HEK293T (cell line): ENCODE results near the gene MAPT.

Experiments used
- CTCF ChIA-PET: fragments of 350-600 bp; formaldehyde crosslinking; extraction: SDS; loops from one replicate; lab custom pipeline; 2021; ENCODE audit warnings: antibody characterized with exemption, inconsistent platforms; lab: Yijun Ruan, JAX
- POLR2A ChIA-PET: fragments of 350-600 bp; formaldehyde crosslinking; extraction: SDS; loops from one replicate; lab custom pipeline; 2020; ENCODE audit warnings: antibody characterized with exemption, inconsistent platforms; lab: Yijun Ruan, JAX
- DNase-seq: peaks from one replicate; pipeline ENCODE4 v3.0.0; 2012; ENCODE audit warnings: mixed read lengths; ENCODE audit errors: extremely low spot score
- ARNT ChIP-seq: fragments of 450-650 bp; IDR thresholded peaks from 2 replicates; pipeline ENCODE4 v1.6.1; 2017; ENCODE audit warnings: mild to moderate bottlenecking
- BHLHE40 ChIP-seq: fragments of 450-650 bp; IDR thresholded peaks from 2 replicates; pipeline ENCODE4 v1.6.1; 2016; ENCODE audit warnings: mild to moderate bottlenecking, moderate library complexity, borderline replicate concordance
- CTBP1 ChIP-seq: fragments of 450-650 bp; IDR thresholded peaks from 2 replicates; pipeline ENCODE4 v1.6.1; 2016; ENCODE audit warnings: borderline replicate concordance
- ELF4 ChIP-seq: fragments of 450-650 bp; IDR thresholded peaks from 2 replicates; pipeline ENCODE4 v1.6.1; 2017; ENCODE audit warnings: antibody characterized with exemption
- FOXA1 ChIP-seq: fragments of 450-650 bp; IDR thresholded peaks from 2 replicates; pipeline ENCODE4 v1.6.1; 2016; ENCODE audit warnings: mild to moderate bottlenecking
- FOXK2 ChIP-seq: fragments of 450-650 bp; IDR thresholded peaks from 2 replicates; pipeline ENCODE4 v1.6.1; 2016; ENCODE audit warnings: mild to moderate bottlenecking
- FOXM1 ChIP-seq: fragments of 450-650 bp; IDR thresholded peaks from 2 replicates; pipeline ENCODE4 v1.6.1; 2017; ENCODE audit warnings: mild to moderate bottlenecking, borderline replicate concordance
- HDGF ChIP-seq: fragments of 450-650 bp; IDR thresholded peaks from 2 replicates; pipeline ENCODE4 v1.6.1; 2017; ENCODE audit warnings: antibody characterized with exemption, borderline replicate concordance
- L3MBTL2 ChIP-seq: fragments of 450-650 bp; conservative IDR thresholded peaks from 2 replicates; pipeline ENCODE4 v1.6.1; 2016; ENCODE audit warnings: mild to moderate bottlenecking
- LEF1 ChIP-seq: fragments of 450-650 bp; IDR thresholded peaks from 2 replicates; pipeline ENCODE4 v1.6.1; 2017; ENCODE audit warnings: mild to moderate bottlenecking, borderline replicate concordance
- NFRKB ChIP-seq: fragments of 450-650 bp; IDR thresholded peaks from 2 replicates; pipeline ENCODE4 v1.6.1; 2016; ENCODE audit warnings: mild to moderate bottlenecking, moderate library complexity
- SP1 ChIP-seq: fragments of 450-650 bp; IDR thresholded peaks from 2 replicates; pipeline ENCODE4 v1.6.1; 2017
- SUZ12 ChIP-seq: fragments of 450-650 bp; IDR thresholded peaks from 2 replicates; pipeline ENCODE4 v1.6.1; 2016; ENCODE audit warnings: mild to moderate bottlenecking
- TARDBP ChIP-seq: fragments of 450-650 bp; IDR thresholded peaks from 2 replicates; pipeline ENCODE4 v1.6.1; 2016
- ZNF384 ChIP-seq: fragments of 450-650 bp; IDR thresholded peaks from 2 replicates; pipeline ENCODE4 v1.6.1; 2016
- TF ChIP-seq, protein P1 (sequence below): fragments of 450-650 bp; IDR thresholded peaks from 2 replicates; pipeline ENCODE4 v1.6.1; 2016

MAPT gene

DNA sequence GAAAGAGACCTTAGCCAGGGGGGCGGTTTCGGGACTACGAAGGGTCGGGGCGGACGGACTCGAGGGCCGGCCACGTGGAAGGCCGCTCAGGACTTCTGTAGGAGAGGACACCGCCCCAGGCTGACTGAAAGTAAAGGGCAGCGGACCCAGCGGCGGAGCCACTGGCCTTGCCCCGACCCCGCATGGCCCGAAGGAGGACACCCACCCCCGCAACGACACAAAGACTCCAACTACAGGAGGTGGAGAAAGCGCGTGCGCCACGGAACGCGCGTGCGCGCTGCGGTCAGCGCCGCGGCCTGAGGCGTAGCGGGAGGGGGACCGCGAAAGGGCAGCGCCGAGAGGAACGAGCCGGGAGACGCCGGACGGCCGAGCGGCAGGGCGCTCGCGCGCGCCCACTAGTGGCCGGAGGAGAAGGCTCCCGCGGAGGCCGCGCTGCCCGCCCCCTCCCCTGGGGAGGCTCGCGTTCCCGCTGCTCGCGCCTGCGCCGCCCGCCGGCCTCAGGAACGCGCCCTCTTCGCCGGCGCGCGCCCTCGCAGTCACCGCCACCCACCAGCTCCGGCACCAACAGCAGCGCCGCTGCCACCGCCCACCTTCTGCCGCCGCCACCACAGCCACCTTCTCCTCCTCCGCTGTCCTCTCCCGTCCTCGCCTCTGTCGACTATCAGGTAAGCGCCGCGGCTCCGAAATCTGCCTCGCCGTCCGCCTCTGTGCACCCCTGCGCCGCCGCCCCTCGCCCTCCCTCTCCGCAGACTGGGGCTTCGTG lies at the start of gene MAPT:
Gene MAPT, plus strand, starts transcription at position 533 of the 763 bp plus-strand sequence. CDS start 67,784 bp downstream, outside the sequence.
- DNase-seq: peak; percentile 98
- POLR2A ChIA-PET: interaction anchor here (0.8 to 2.2 kb wide), 6 partner anchors 10 to 55 kb away, joined by 3 to 8 read pairs (median 4); no protein-coding TSS in a partner anchor
- TF ChIP-seq ELF4 (no peak), SP1 (no peak), TARDBP (no peak), HDGF (no peak), ARNT (peak; percentile 76), L3MBTL2 (peak; percentile 99), NFRKB (no peak), LEF1 (no peak), SUZ12 (no peak), FOXM1 (peak; percentile 31; the same call in 1 of the 2 replicates), FOXA1 (no peak), BHLHE40 (no peak), CTBP1 (no peak), FOXK2 (no peak), ZNF384 (no peak)
- TF ChIP-seq, protein P1, sequence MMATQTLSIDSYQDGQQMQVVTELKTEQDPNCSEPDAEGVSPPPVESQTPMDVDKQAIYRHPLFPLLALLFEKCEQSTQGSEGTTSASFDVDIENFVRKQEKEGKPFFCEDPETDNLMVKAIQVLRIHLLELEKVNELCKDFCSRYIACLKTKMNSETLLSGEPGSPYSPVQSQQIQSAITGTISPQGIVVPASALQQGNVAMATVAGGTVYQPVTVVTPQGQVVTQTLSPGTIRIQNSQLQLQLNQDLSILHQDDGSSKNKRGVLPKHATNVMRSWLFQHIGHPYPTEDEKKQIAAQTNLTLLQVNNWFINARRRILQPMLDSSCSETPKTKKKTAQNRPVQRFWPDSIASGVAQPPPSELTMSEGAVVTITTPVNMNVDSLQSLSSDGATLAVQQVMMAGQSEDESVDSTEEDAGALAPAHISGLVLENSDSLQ: no peak
- CTCF ChIA-PET: interaction anchor here (0.9 to 1.0 kb wide), 2 partner anchors 17 to 42 kb away, joined by 3 to 5 read pairs; no protein-coding TSS in a partner anchor

DNA sequence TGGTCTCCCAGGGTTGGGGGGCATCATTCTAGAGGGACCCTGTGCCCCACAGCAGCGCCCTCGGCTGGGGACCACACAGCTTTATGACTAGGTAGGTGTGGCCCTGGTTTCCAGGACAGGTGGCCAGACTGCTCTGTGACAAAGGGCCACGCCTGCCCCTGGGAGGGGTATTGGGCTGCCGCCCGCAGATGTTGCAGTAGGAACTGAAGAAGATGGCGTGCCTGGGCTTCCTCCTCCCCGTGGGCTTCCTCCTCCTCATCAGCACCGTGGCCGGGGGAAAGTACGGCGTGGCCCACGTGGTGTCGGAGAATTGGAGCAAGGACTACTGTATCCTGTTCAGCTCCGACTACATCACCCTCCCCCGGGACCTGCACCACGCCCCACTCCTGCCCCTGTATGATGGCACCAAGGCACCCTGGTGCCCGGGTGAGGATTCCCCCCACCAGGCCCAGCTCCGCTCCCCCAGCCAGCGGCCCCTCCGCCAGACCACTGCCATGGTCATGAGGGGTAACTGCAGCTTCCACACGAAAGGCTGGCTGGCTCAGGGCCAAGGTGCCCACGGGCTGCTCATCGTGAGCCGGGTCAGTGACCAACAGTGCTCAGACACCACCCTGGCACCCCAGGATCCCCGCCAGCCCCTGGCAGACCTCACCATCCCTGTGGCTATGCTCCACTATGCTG lies 49.5 kb upstream of the MAPT start, which contains the start of gene SPPL2C:
Gene SPPL2C, plus strand, starts transcription at position 187 of the 681 bp plus-strand sequence. Its CDS starts 26 bp downstream, at position 213.
- CTCF ChIA-PET: no interaction called here
- POLR2A ChIA-PET: no interaction called here
- TF ChIP-seq SP1 (no peak), FOXA1 (no peak), CTBP1 (no peak), TARDBP (no peak), BHLHE40 (no peak), ZNF384 (no peak), L3MBTL2 (no peak), NFRKB (no peak), ELF4 (no peak), ARNT (no peak), SUZ12 (no peak), LEF1 (no peak), FOXK2 (no peak), HDGF (no peak), FOXM1 (no peak)
- TF ChIP-seq, protein P1: no peak
- no peak for DNase-seq

DNA sequence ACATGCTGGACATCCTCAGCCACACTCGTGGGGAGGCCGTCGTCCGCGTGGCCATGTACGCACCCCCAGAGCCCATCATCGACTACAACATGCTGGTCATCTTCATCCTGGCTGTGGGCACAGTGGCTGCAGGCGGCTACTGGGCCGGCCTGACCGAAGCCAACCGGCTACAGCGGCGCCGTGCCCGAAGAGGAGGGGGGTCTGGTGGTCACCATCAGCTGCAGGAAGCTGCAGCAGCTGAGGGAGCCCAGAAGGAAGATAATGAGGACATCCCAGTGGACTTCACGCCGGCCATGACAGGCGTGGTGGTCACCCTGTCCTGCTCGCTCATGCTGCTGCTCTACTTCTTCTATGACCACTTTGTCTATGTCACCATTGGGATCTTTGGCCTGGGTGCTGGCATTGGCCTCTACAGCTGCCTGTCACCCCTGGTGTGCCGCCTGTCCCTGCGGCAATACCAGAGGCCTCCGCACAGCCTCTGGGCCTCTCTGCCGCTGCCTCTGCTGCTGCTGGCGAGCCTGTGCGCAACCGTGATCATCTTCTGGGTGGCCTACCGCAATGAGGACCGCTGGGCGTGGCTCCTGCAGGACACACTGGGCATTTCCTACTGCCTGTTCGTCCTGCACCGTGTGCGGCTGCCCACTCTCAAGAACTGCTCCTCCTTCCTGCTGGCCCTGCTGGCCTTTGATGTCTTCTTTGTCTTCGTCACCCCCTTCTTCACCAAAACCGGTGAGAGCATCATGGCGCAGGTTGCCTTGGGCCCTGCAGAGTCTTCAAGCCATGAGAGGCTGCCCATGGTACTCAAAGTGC lies 48.8 kb upstream of the MAPT start:
- TF ChIP-seq ELF4: no peak
- TF ChIP-seq FOXM1: no peak
- TF ChIP-seq TARDBP: no peak
- no peak for TF ChIP-seq SP1
- no peak for TF ChIP-seq NFRKB
- TF ChIP-seq ARNT: no peak
- TF ChIP-seq FOXA1: no peak
- no peak for TF ChIP-seq ZNF384
- CTCF ChIA-PET: no interaction called here
- POLR2A ChIA-PET: no interaction called here
- DNase-seq: no peak

DNA sequence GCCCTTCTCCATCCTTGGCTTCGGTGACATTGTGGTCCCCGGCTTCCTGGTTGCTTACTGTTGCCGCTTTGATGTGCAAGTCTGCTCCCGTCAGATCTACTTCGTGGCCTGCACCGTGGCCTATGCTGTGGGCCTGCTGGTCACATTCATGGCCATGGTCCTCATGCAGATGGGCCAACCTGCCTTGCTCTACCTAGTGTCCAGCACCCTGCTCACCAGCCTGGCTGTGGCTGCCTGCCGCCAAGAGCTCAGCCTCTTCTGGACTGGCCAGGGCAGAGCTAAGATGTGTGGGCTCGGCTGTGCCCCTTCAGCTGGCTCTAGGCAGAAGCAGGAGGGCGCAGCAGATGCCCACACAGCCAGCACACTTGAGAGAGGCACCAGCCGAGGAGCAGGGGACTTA lies 48.1 kb upstream of the MAPT start:
- ChIA-PET POLR2A (no interaction called here), CTCF (interaction anchor here (0.7 to 1.0 kb wide), 2 partner anchors 105 to 180 kb away, joined by 3 read pairs; no protein-coding TSS in a partner anchor)
- TF ChIP-seq L3MBTL2 (no peak), FOXM1 (no peak), ZNF384 (no peak), HDGF (no peak), TARDBP (no peak), FOXK2 (no peak), CTBP1 (no peak), ARNT (no peak), LEF1 (no peak), NFRKB (no peak), SUZ12 (no peak), SP1 (no peak), ELF4 (no peak), FOXA1 (no peak)
- TF ChIP-seq, protein P1: no peak
- no peak for DNase-seq
